Mammary epithelial cell (primary cell): ENCODE measurements around the gene PLCG2.

ENCODE experiments used
- EZH2 ChIP-seq: IDR thresholded peaks from 2 replicates; pipeline ENCODE4 v1.6.1; 2012; ENCODE audit warnings: low read length, inconsistent platforms, borderline replicate concordance
- TF ChIP-seq, protein P1 (sequence below), 2 donors: IDR thresholded peaks in 1 of 2; conservative IDR thresholded peaks in 1 of 2; 2 replicates each; pipeline ENCODE4 v1.5.1; 2011 to 2012; ENCODE audit warnings: inconsistent platforms in 2 of 2, low read length in 2 of 2, mild to moderate bottlenecking in 2 of 2, control low read depth in 1 of 2, low read depth in 1 of 2; ENCODE audit not compliant: insufficient read depth in 1 of 2; ENCODE audit errors: extremely low read depth in 1 of 2

- no peak for TF ChIP-seq EZH2
- TF ChIP-seq, protein P1, sequence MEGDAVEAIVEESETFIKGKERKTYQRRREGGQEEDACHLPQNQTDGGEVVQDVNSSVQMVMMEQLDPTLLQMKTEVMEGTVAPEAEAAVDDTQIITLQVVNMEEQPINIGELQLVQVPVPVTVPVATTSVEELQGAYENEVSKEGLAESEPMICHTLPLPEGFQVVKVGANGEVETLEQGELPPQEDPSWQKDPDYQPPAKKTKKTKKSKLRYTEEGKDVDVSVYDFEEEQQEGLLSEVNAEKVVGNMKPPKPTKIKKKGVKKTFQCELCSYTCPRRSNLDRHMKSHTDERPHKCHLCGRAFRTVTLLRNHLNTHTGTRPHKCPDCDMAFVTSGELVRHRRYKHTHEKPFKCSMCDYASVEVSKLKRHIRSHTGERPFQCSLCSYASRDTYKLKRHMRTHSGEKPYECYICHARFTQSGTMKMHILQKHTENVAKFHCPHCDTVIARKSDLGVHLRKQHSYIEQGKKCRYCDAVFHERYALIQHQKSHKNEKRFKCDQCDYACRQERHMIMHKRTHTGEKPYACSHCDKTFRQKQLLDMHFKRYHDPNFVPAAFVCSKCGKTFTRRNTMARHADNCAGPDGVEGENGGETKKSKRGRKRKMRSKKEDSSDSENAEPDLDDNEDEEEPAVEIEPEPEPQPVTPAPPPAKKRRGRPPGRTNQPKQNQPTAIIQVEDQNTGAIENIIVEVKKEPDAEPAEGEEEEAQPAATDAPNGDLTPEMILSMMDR (conservative IDR thresholded peaks at IDR 0.05 in 1 of 2, IDR thresholded peaks at IDR 0.05 in 1 of 2; ENCODE audit: extremely low read depth in 1 of 2, insufficient read depth in 1 of 2, low read depth in 1 of 2, low read length in 2 of 2) = no peak
Measured at GRCh38 chr16:81878529-81878928, 99.4 kb downstream of the PLCG2 start.
